Measurements from ENCODE around the gene ELN.

DNA sequence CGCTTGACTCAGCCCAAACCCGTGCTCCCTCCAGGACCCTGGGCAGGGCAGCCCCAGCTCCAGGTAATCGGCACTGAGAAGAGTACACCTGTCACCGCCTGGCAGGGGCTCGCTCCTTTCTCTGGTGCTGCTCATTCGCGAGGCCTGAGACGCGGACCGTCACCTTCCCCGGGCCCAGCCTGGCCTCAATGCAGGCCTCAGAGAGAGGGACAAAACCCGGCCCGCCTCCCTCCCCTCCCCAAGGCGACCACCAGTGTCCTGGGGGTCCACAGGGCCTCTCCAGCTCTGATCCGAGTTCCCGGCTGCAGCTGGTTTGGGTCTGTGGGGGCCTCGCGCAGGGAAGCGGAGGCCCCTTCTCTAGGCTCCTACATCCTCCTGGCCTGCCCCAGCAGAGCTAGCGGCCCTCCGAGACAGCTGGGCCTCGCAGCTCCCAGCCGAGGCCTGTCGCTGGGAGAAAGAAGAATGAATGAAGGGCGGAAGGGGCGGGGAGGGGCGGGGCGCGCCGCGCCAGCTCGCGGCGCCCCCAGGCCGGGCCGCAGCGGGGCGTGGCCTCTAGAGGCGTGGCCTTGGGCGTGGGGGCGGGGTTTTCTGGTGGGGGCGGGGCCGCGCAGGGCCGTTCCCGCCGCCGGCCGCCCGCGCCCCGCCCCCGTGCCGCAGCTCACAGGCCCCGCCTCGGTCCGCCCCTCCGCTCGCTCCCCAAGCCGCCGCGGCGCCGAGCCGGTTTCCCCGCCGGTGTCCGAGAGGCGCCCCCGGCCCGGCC is 55.3 kb downstream of the ELN start, which contains the start of gene LIMK1:
- TF ChIP-seq, protein P1, sequence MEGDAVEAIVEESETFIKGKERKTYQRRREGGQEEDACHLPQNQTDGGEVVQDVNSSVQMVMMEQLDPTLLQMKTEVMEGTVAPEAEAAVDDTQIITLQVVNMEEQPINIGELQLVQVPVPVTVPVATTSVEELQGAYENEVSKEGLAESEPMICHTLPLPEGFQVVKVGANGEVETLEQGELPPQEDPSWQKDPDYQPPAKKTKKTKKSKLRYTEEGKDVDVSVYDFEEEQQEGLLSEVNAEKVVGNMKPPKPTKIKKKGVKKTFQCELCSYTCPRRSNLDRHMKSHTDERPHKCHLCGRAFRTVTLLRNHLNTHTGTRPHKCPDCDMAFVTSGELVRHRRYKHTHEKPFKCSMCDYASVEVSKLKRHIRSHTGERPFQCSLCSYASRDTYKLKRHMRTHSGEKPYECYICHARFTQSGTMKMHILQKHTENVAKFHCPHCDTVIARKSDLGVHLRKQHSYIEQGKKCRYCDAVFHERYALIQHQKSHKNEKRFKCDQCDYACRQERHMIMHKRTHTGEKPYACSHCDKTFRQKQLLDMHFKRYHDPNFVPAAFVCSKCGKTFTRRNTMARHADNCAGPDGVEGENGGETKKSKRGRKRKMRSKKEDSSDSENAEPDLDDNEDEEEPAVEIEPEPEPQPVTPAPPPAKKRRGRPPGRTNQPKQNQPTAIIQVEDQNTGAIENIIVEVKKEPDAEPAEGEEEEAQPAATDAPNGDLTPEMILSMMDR (IDR thresholded peaks at IDR 0.05), result no peak
- no peak for TF ChIP-seq EZH2 (IDR thresholded peaks at IDR 0.05)
